ENCODE measurements around the gene WBP2. TPM values are rescaled to one million over a fixed set of nuclear protein-coding genes. Genes with fewer than 3 reads are reported as not detected.
"Not testable (repeated sequence)": the region's sequence is repeated elsewhere in the genome, so short reads cannot be mapped to it uniquely, and the experiment has no call there.

The WBP2 gene
- polyA plus RNA-seq, 3 donors = 62.4 to 93.3 (median 67.9) TPM

DNA sequence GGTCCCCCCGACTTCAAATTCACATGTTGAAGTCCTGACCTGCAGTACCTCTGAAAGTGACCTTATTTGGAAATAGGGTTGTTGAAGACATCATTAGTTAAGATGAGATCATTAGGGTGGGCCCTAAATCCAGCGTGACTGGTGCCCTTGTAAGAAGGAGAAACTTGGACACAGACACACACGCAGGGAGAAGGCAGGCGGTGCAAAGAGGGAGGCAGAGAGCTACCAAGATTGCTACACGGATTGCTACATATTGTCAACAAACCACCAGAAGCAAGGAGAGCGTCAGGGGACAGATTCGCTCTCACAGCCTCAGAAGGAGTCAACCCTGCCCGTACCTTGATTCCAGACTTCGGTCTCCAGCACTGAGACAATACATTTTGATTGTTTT, 6.8 kb upstream of the WBP2 start:
- no peaks in the 10 kb centered on the region for H3K36me3 Mint-ChIP-seq
- DNase-seq = no peak
- Histone ChIP-seq H3K9ac (ENCODE audit: insufficient read depth, low read length, poor library complexity, severe bottlenecking) (no peak overlapping the region), H3K4me2 (replicated peaks; ENCODE audit: extremely low read depth, low read length, poor library complexity, severe bottlenecking) (no peak overlapping the region), H3K27ac (ENCODE audit: low read depth in 1 of 2, low read length in 2 of 2) (no peak overlapping the region), H3K9me3 (replicated peaks in 1 of 2; ENCODE audit: control insufficient read depth in 1 of 2, insufficient read depth in 1 of 2, low read length in 2 of 2) (no peaks in the 10 kb centered on the region), H3K36me3 (replicated peaks in 1 of 2; ENCODE audit: control insufficient read depth in 1 of 2, insufficient read depth in 2 of 2, low read length in 2 of 2) (no peaks in the 10 kb centered on the region), H3K4me1 (ENCODE audit: control insufficient read depth in 1 of 2, insufficient read depth in 2 of 2, low read length in 2 of 2) (peaks cover 36 to 45% of the 10 kb centered on the region in 2 donors), H2AFZ (ENCODE audit: insufficient read depth, low read depth, low read length, poor library complexity, severe bottlenecking) (no peak overlapping the region), H3K4me3 (replicated peaks in 1 of 3; ENCODE audit: low read depth in 2 of 3, low read length in 3 of 3) (no peak overlapping the region), H3K79me2 (ENCODE audit: insufficient read depth, low read length) (no peaks in the 10 kb centered on the region), H4K20me1 (ENCODE audit: insufficient read depth, low read length) (no peaks in the 10 kb centered on the region), H3K27me3 (ENCODE audit: control insufficient read depth in 2 of 2, insufficient read depth in 2 of 2, low read length in 2 of 2) (no peaks in the 10 kb centered on the region)
- no peak overlapping the region for H3K4me3 Mint-ChIP-seq
- WGBS (ENCODE audit: insufficient coverage) = 80% methylated on average over 7 of the region's 9 CpGs
- peaks cover 0 to 1% (median 0%) of the 10 kb centered on the region in 7 donors for H3K9me3 Mint-ChIP-seq
- TF ChIP-seq, protein P1, sequence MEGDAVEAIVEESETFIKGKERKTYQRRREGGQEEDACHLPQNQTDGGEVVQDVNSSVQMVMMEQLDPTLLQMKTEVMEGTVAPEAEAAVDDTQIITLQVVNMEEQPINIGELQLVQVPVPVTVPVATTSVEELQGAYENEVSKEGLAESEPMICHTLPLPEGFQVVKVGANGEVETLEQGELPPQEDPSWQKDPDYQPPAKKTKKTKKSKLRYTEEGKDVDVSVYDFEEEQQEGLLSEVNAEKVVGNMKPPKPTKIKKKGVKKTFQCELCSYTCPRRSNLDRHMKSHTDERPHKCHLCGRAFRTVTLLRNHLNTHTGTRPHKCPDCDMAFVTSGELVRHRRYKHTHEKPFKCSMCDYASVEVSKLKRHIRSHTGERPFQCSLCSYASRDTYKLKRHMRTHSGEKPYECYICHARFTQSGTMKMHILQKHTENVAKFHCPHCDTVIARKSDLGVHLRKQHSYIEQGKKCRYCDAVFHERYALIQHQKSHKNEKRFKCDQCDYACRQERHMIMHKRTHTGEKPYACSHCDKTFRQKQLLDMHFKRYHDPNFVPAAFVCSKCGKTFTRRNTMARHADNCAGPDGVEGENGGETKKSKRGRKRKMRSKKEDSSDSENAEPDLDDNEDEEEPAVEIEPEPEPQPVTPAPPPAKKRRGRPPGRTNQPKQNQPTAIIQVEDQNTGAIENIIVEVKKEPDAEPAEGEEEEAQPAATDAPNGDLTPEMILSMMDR (IDR thresholded peaks at IDR 0.05) = no peak
- H3K27ac Mint-ChIP-seq = peak overlapping the region in 1 of 7 donors; percentile 48
- peaks cover 34% of the 10 kb centered on the region for H3K4me1 Mint-ChIP-seq
- intact Hi-C loops (cut with micrococcal nuclease) = no loop called here
- peaks cover 0 to 4% (median 0%) of the 10 kb centered on the region in 3 donors for H3K27me3 Mint-ChIP-seq (ENCODE audit: low read depth in 3 of 3)

- H3K9me3 ChIP-seq (replicated peaks in 1 of 2; ENCODE audit: control insufficient read depth in 1 of 2, insufficient read depth in 1 of 2, low read length in 2 of 2); H3K36me3 Mint-ChIP-seq; H3K27me3 Mint-ChIP-seq (ENCODE audit: low read depth in 3 of 3); H3K4me3 Mint-ChIP-seq; H3K36me3 ChIP-seq (replicated peaks in 1 of 2; ENCODE audit: control insufficient read depth in 1 of 2, insufficient read depth in 2 of 2, low read length in 2 of 2); H4K20me1 ChIP-seq (ENCODE audit: insufficient read depth, low read length); H3K9me3 Mint-ChIP-seq; H2AFZ ChIP-seq (ENCODE audit: insufficient read depth, low read depth, low read length, poor library complexity, severe bottlenecking); H3K9ac ChIP-seq (ENCODE audit: insufficient read depth, low read length, poor library complexity, severe bottlenecking); DNase-seq; H3K27me3 ChIP-seq (ENCODE audit: control insufficient read depth in 2 of 2, insufficient read depth in 2 of 2, low read length in 2 of 2): not testable (repeated sequence)
- Histone ChIP-seq H3K4me3 (replicated peaks in 1 of 3; ENCODE audit: low read depth in 2 of 3, low read length in 3 of 3) (peak overlapping the region in 1 of 3 experiments; percentile 54), H3K4me2 (replicated peaks; ENCODE audit: extremely low read depth, low read length, poor library complexity, severe bottlenecking) (peak overlapping the region; percentile 64), H3K79me2 (ENCODE audit: insufficient read depth, low read length) (peaks cover 19% of the 10 kb centered on the region), H3K4me1 (ENCODE audit: control insufficient read depth in 1 of 2, insufficient read depth in 2 of 2, low read length in 2 of 2) (peaks cover 45 to 57% of the 10 kb centered on the region in 2 donors), H3K27ac (ENCODE audit: low read depth in 1 of 2, low read length in 2 of 2) (peak overlapping the region; percentile 81 to 92)
- intact Hi-C loops (cut with micrococcal nuclease) = loop anchor here in 1 of 2 donors (5.0 kb wide), 2 partner anchors 38 to 82 kb away; partner anchors contain the start of gene TRIM65
- 97% methylated on average over 5 of the region's 10 CpGs for WGBS (ENCODE audit: insufficient coverage)
- Mint-ChIP-seq H3K27ac (peak overlapping the region; percentile 85 to 95 (median 93)), H3K4me1 (peaks cover 38% of the 10 kb centered on the region)
These were observed 4.2 kb upstream of the WBP2 start for GRCh38 chr17:75859358-75859757.

Data from CD14-positive monocyte (primary cell).